WTC11 (cell line): ENCODE data around the gene PTPRS. TPM values are rescaled to one million over a fixed set of nuclear protein-coding genes. Genes with fewer than 3 reads are reported as not detected.
"Not testable (repeated sequence)": the region's sequence is repeated elsewhere in the genome, so short reads cannot be mapped to it uniquely, and the experiment has no call there.

Source experiments
- ATAC-seq: fragments of 200-7000 bp; cut with Tn5 transposase; 2 replicates; pipeline ENCODE4 v1.10.0; 2021; ENCODE audit warnings: mild to moderate bottlenecking, moderate library complexity
- CTCF ChIA-PET: fragments of 300-600 bp; sonication (Branson Sonifier 250); formaldehyde crosslinking; loops from one replicate; lab custom pipeline; 2021; ENCODE audit warnings: antibody characterized with exemption; lab: Charles Lee
- POLR2A ChIA-PET: fragments of 350-600 bp; sonication (Branson Sonifier 250); formaldehyde crosslinking; loops from one replicate; lab custom pipeline; 2021; ENCODE audit warnings: antibody characterized with exemption; lab: Charles Lee
- DNase-seq: peaks from one replicate; pipeline ENCODE4 v3.0.0; 2021; ENCODE audit warnings: low spot score
- H3K27ac Mint-ChIP-seq: 2 replicates; pipeline ENCODE4 v1.8.0; 2021; ENCODE audit warnings: mixed read lengths
- H3K27me3 Mint-ChIP-seq: 2 replicates; pipeline ENCODE4 v1.8.0; 2021; ENCODE audit warnings: low read depth, mild to moderate bottlenecking, moderate library complexity, mixed read lengths
- H3K36me3 Mint-ChIP-seq: 2 replicates; pipeline ENCODE4 v1.8.0; 2021; ENCODE audit warnings: mixed read lengths
- H3K4me1 Mint-ChIP-seq: 2 replicates; pipeline ENCODE4 v1.8.0; 2022; ENCODE audit warnings: mixed read lengths
- H3K4me3 Mint-ChIP-seq: 2 replicates; pipeline ENCODE4 v1.8.0; 2021; ENCODE audit warnings: mild to moderate bottlenecking, moderate library complexity, mixed read lengths
- H3K9me3 Mint-ChIP-seq: 2 replicates; pipeline ENCODE4 v1.8.0; 2021; ENCODE audit warnings: mixed read lengths
- CREM ChIP-seq: sonication (generic); formaldehyde crosslinking; IDR thresholded peaks from 2 replicates; pipeline ENCODE4 v1.8.1; 2022; ENCODE audit warnings: mild to moderate bottlenecking, missing genetic modification reagents, moderate library complexity
- E2F1 ChIP-seq: sonication (generic); formaldehyde crosslinking; IDR thresholded peaks from 2 replicates; pipeline ENCODE4 v1.8.0; 2022; ENCODE audit warnings: mild to moderate bottlenecking, missing genetic modification reagents
- E2F4 ChIP-seq: sonication (generic); formaldehyde crosslinking; IDR thresholded peaks from 2 replicates; pipeline ENCODE4 v1.8.1; 2022; ENCODE audit warnings: low read depth, mild to moderate bottlenecking, moderate library complexity, missing genetic modification reagents, borderline replicate concordance
- ESRRA ChIP-seq: sonication (generic); formaldehyde crosslinking; IDR thresholded peaks from 2 replicates; pipeline ENCODE4 v1.8.1; 2022; ENCODE audit warnings: mild to moderate bottlenecking, missing genetic modification reagents, borderline replicate concordance
- FOXJ3 ChIP-seq: sonication (generic); formaldehyde crosslinking; IDR thresholded peaks from 2 replicates; pipeline ENCODE4 v1.9.0; 2021; ENCODE audit warnings: missing genetic modification reagents, mild to moderate bottlenecking, borderline replicate concordance
- GABPB1 ChIP-seq: sonication (generic); formaldehyde crosslinking; IDR thresholded peaks from 2 replicates; pipeline ENCODE4 v1.8.1; 2023; ENCODE audit warnings: mild to moderate bottlenecking, missing genetic modification reagents
- HMGA2 ChIP-seq: fragments of 250-450 bp; sonication (Bioruptor Pico); IDR thresholded peaks from 2 replicates; pipeline ENCODE4 v1.4.0; 2021; ENCODE audit warnings: mild to moderate bottlenecking, moderate library complexity
- MLX ChIP-seq: sonication (generic); formaldehyde crosslinking; IDR thresholded peaks from 2 replicates; pipeline ENCODE4 v1.8.1; 2023; ENCODE audit warnings: mild to moderate bottlenecking, missing genetic modification reagents, moderate library complexity
- RELA ChIP-seq: sonication (generic); formaldehyde crosslinking; IDR thresholded peaks from 2 replicates; pipeline ENCODE4 v1.8.1; 2022; ENCODE audit warnings: missing genetic modification reagents, mild to moderate bottlenecking, borderline replicate concordance
- RORB ChIP-seq: fragments of 250-450 bp; sonication (Bioruptor Pico); IDR thresholded peaks from 2 replicates; pipeline ENCODE4 v1.9.0; 2021; ENCODE audit warnings: mild to moderate bottlenecking
- SMAD3 ChIP-seq: sonication (generic); formaldehyde crosslinking; IDR thresholded peaks from 2 replicates; pipeline ENCODE4 v1.8.0; 2022; ENCODE audit warnings: missing genetic modification reagents, mild to moderate bottlenecking, borderline replicate concordance
- SP1 ChIP-seq: sonication (generic); formaldehyde crosslinking; conservative IDR thresholded peaks from 2 replicates; pipeline ENCODE4 v1.8.1; 2022; ENCODE audit warnings: missing genetic modification reagents
- STAT6 ChIP-seq: sonication (generic); formaldehyde crosslinking; conservative IDR thresholded peaks from 2 replicates; pipeline ENCODE4 v1.8.1; 2023; ENCODE audit warnings: mild to moderate bottlenecking, low read depth, missing genetic modification reagents, moderate library complexity
- TCF7 ChIP-seq: sonication (generic); formaldehyde crosslinking; IDR thresholded peaks from 2 replicates; pipeline ENCODE4 v1.8.0; 2022; ENCODE audit warnings: mild to moderate bottlenecking, low read depth, missing genetic modification reagents, moderate library complexity
- USF1 ChIP-seq: sonication (generic); formaldehyde crosslinking; IDR thresholded peaks from 2 replicates; pipeline ENCODE4 v1.8.0; 2022; ENCODE audit warnings: mild to moderate bottlenecking, missing genetic modification reagents
- ZBTB21 ChIP-seq: sonication (generic); formaldehyde crosslinking; IDR thresholded peaks from 2 replicates; pipeline ENCODE4 v1.8.1; 2023; ENCODE audit warnings: mild to moderate bottlenecking, missing genetic modification reagents, borderline replicate concordance
- ZNF416 ChIP-seq: fragments of 250-450 bp; sonication (Bioruptor Pico); IDR thresholded peaks from 2 replicates; pipeline ENCODE4 v1.9.0; 2021; ENCODE audit warnings: mild to moderate bottlenecking, inconsistent platforms
- ZNF423 ChIP-seq: fragments of 250-450 bp; sonication (Bioruptor Pico); IDR thresholded peaks from 2 replicates; pipeline ENCODE4 v2.1.2; 2022; ENCODE audit warnings: mild to moderate bottlenecking, moderate library complexity
- ZNF671 ChIP-seq: fragments of 250-450 bp; sonication (Bioruptor Pico); IDR thresholded peaks from 2 replicates; pipeline ENCODE4 v1.8.0; 2021; ENCODE audit warnings: mild to moderate bottlenecking
- total RNA-seq: library from RNA; stranded (reverse); gene quantifications from 3 replicates; pipeline ENCODE4 v1.2.3, GENCODE V29; 2021
- TF ChIP-seq, protein P1 (sequence below): fragments of 250-450 bp; sonication (Bioruptor Pico); IDR thresholded peaks from 2 replicates; pipeline ENCODE4 v2.1.2; 2022; ENCODE audit warnings: mild to moderate bottlenecking, moderate library complexity

Gene PTPRS
- total RNA-seq, 1 experiment from 2014 or later: 201 TPM

DNA sequence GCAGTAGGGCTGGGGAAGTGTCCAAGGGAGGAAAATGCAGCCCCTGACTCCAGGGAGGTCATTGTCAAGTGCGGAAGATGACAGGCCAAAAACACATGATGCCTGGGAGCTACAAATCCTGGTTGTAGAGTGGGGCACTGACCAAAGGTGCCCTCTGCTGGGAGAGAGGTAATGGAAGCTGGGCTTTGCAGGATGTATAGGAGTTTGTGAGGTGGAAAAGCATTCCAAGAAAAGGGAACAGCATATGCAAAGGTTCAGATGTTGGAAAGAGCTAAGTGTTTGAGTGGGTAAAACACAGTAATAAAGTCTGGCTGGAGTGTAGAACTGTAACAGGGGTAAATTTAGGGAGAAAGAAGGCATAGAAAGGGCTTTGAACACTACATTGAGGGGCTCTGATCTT, 46.9 kb upstream of the PTPRS start (continued):
- TF ChIP-seq STAT6 (no peak), ESRRA (no peak)

- ATAC-seq (no peak), DNase-seq (no peak)
- no peak for TF ChIP-seq TCF7 (CRISPR knock-in tag)
- TF ChIP-seq SP1 (CRISPR knock-in tag): no peak
- TF ChIP-seq CREM: no peak
- no peak for TF ChIP-seq USF1 (CRISPR knock-in tag)
- TF ChIP-seq SMAD3: no peak
- no peak for TF ChIP-seq MLX (CRISPR knock-in tag)
- POLR2A ChIA-PET: no interaction called here
- Mint-ChIP-seq H3K27me3 (peaks cover 46% of the 10 kb centered on the region), H3K4me1 (no peaks in the 10 kb centered on the region), H3K9me3 (peaks cover 31% of the 10 kb centered on the region), H3K36me3 (peaks cover 8% of the 10 kb centered on the region), H3K4me3 (no peak overlapping the region), H3K27ac (no peak overlapping the region)
- CTCF ChIA-PET: interaction anchor here (1.1 to 1.4 kb wide), 2 partner anchors 9 to 10 kb away, joined by 3 read pairs; no protein-coding TSS in a partner anchor
Measured at GRCh38 chr19:5386841-5387240, 46.2 kb upstream of the PTPRS start.

DNA sequence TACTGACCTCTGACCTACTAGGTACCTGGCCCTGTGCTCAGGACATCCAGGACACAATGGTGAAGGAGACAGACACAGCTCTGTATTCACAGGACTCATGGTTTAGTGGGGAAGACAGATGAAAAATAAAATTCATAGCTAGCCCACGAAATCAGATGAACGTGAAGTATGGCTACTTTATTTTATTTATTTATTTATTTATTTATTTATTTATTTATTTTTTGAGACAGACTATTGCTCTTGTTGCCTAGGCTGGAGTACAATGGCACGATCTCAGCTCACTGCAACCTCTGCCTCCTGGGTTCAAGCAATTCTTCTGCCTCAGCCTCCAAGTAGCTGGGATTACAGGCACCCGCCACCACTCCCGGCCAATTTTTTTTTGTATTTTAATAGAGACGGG, 40.6 kb upstream of the PTPRS start:
- ATAC-seq, H3K4me3 Mint-ChIP-seq, H3K4me1 Mint-ChIP-seq, DNase-seq, H3K27ac Mint-ChIP-seq, H3K36me3 Mint-ChIP-seq, POLR2A ChIA-PET, CTCF ChIA-PET: not testable (repeated sequence)
- H3K27me3 Mint-ChIP-seq: peaks cover 25% of the 10 kb centered on the region
- peaks cover 21% of the 10 kb centered on the region for H3K9me3 Mint-ChIP-seq

DNA sequence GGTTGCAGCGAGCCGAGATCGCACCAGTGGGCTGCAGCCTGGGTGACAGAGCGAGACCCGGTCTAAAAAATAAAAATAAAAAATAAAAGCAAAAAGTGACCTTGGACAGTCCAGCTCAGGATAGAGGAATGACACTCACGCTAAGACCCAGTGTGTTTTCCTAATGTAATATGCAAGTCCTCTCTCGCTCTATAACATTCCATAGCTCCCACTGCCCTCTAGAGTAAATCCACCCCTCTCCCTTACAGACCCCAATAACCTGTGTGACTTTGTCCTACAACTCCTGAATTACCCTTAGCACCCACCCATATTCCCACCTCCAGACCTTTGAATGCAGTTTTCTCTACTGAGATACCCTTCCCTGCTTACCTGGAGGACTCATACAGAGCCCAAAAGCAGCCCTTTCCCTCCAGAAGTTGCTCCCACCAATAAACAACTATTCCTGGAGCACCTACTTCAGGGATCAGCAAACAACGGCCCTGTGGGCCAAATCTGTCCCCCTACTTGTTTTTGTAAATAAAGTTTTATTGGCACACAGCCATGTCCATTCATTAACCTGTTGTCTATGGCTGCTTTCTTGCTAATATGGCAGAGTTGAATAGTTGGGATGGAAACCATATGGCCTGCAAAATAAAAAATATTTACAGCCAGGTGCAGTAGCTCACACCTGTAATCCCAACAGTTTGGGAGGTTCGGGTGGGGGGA, 39.8 kb upstream of the PTPRS start:
- ChIA-PET CTCF (interaction anchor here (0.7 kb wide), 1 partner anchor 339 kb away, joined by 3 read pairs; no protein-coding TSS in a partner anchor), POLR2A (no interaction called here)
- Mint-ChIP-seq H3K4me3 (no peak overlapping the region), H3K36me3 (peaks cover 8% of the 10 kb centered on the region), H3K9me3 (peaks cover 21% of the 10 kb centered on the region), H3K27me3 (peaks cover 26% of the 10 kb centered on the region), H3K27ac (no peak overlapping the region), H3K4me1 (no peaks in the 10 kb centered on the region)
- no peak for ATAC-seq
- no peak for DNase-seq
- no peak for TF ChIP-seq RELA (CRISPR knock-in tag)
- no peak for TF ChIP-seq STAT6
- TF ChIP-seq GABPB1 (CRISPR knock-in tag): no peak
- TF ChIP-seq, protein P1, sequence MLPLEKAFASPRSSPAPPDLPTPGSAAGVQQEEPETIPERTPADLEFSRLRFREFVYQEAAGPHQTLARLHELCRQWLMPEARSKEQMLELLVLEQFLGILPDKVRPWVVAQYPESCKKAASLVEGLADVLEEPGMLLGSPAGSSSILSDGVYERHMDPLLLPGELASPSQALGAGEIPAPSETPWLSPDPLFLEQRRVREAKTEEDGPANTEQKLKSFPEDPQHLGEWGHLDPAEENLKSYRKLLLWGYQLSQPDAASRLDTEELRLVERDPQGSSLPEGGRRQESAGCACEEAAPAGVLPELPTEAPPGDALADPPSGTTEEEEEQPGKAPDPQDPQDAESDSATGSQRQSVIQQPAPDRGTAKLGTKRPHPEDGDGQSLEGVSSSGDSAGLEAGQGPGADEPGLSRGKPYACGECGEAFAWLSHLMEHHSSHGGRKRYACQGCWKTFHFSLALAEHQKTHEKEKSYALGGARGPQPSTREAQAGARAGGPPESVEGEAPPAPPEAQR (CRISPR knock-in tag): no peak
- TF ChIP-seq HMGA2 (CRISPR knock-in tag): no peak
- TF ChIP-seq TCF7 (CRISPR knock-in tag): no peak
- TF ChIP-seq ZNF671 (CRISPR knock-in tag): no peak
- no peak for TF ChIP-seq E2F4 (CRISPR knock-in tag)
- TF ChIP-seq ZBTB21 (CRISPR knock-in tag): no peak
- no peak for TF ChIP-seq ZNF416
- TF ChIP-seq FOXJ3: no peak
- TF ChIP-seq E2F1 (CRISPR knock-in tag): no peak
- TF ChIP-seq ZNF423: no peak
- TF ChIP-seq RORB: no peak
